ENCODE data around the gene TOLLIP. TPM values are rescaled to one million over a fixed set of nuclear protein-coding genes. Genes with fewer than 3 reads are reported as not detected.
"Not testable (repeated sequence)": the region's sequence is repeated elsewhere in the genome, so short reads cannot be mapped to it uniquely, and the experiment has no call there.

TOLLIP gene
- total RNA-seq, 1 donor from 2014 or later: 49.9 TPM

GRCh38 chr11:1244557-1244956 lies 64.9 kb downstream of the TOLLIP start:
- intact Hi-C loops (cut with DNase I); ATAC-seq (ENCODE audit: poor library complexity); DNase-seq: not testable (repeated sequence)

- intact Hi-C loops (cut with DNase I); ATAC-seq (ENCODE audit: poor library complexity); DNase-seq: not testable (repeated sequence)
Observed at GRCh38 chr11:1243521-1243920, 65.9 kb downstream of the TOLLIP start.

GRCh38 chr11:1242751-1243150 lies 66.7 kb downstream of the TOLLIP start:
- intact Hi-C loops (cut with DNase I); ATAC-seq (ENCODE audit: poor library complexity); DNase-seq: not testable (repeated sequence)

GRCh38 chr11:1242289-1242688 lies 67.1 kb downstream of the TOLLIP start:
- no peak for ATAC-seq (ENCODE audit: poor library complexity)
- intact Hi-C loops (cut with DNase I): no loop called here
- no peak for DNase-seq

- ATAC-seq (ENCODE audit: poor library complexity): no peak
- intact Hi-C loops (cut with DNase I): no loop called here
Observed at GRCh38 chr11:1241706-1242105, 67.7 kb downstream of the TOLLIP start.

GRCh38 chr11:1240771-1241170 lies 68.7 kb downstream of the TOLLIP start:
- ATAC-seq (ENCODE audit: poor library complexity) (no peak), DNase-seq (no peak)
- intact Hi-C loops (cut with DNase I): no loop called here

More at GRCh38 chr11:1241706-1242105, 67.7 kb downstream of the TOLLIP start:
- no peak for DNase-seq

GRCh38 chr11:1239596-1240205 lies 69.7 kb downstream of the TOLLIP start:
- intact Hi-C loops (cut with DNase I): no loop called here
- DNase-seq (no peak), ATAC-seq (ENCODE audit: poor library complexity) (no peak)

GRCh38 chr11:1238767-1239595 lies 70.5 kb downstream of the TOLLIP start:
- intact Hi-C loops (cut with DNase I): no loop called here
- DNase-seq (no peak), ATAC-seq (ENCODE audit: poor library complexity) (peak; percentile 57)

- DNase-seq (no peak), ATAC-seq (ENCODE audit: poor library complexity) (no peak)
- intact Hi-C loops (cut with DNase I): no loop called here
Observed at GRCh38 chr11:1237851-1238250, 71.6 kb downstream of the TOLLIP start.

GRCh38 chr11:1237128-1237580 lies 72.3 kb downstream of the TOLLIP start:
- ATAC-seq (ENCODE audit: poor library complexity) (peak; percentile 21), DNase-seq (peak; percentile 13)
- intact Hi-C loops (cut with DNase I): no loop called here

- intact Hi-C loops (cut with DNase I): no loop called here
- DNase-seq: peak; percentile 39
- no peak for ATAC-seq (ENCODE audit: poor library complexity)
Observed at GRCh38 chr11:1236316-1237127, 72.9 kb downstream of the TOLLIP start.

- peak; percentile 23 for DNase-seq
- no peak for ATAC-seq (ENCODE audit: poor library complexity)
- intact Hi-C loops (cut with DNase I): no loop called here
Observed at GRCh38 chr11:1235901-1236315, 73.5 kb downstream of the TOLLIP start.

GRCh38 chr11:1235306-1235900 lies 74.0 kb downstream of the TOLLIP start:
- DNase-seq (peak; percentile 33), ATAC-seq (ENCODE audit: poor library complexity) (no peak)
- intact Hi-C loops (cut with DNase I): no loop called here

GRCh38 chr11:1234771-1235305 lies 74.6 kb downstream of the TOLLIP start:
- ATAC-seq (ENCODE audit: poor library complexity) (no peak), DNase-seq (no peak)
- intact Hi-C loops (cut with DNase I): no loop called here

- peak; percentile 33 for DNase-seq
- ATAC-seq (ENCODE audit: poor library complexity): no peak
Observed at GRCh38 chr11:1234054-1234720, 75.2 kb downstream of the TOLLIP start.

GRCh38 chr11:1233351-1234053 lies 75.9 kb downstream of the TOLLIP start:
- intact Hi-C loops (cut with DNase I): no loop called here
- no peak for ATAC-seq (ENCODE audit: poor library complexity)

More at GRCh38 chr11:1234054-1234720, 75.2 kb downstream of the TOLLIP start:
- intact Hi-C loops (cut with DNase I): no loop called here

GRCh38 chr11:1232883-1233321 lies 76.5 kb downstream of the TOLLIP start:
- no peak for ATAC-seq (ENCODE audit: poor library complexity)
- intact Hi-C loops (cut with DNase I): no loop called here

More at GRCh38 chr11:1233351-1234053, 75.9 kb downstream of the TOLLIP start:
- DNase-seq: peak; percentile 11

More at GRCh38 chr11:1232883-1233321, 76.5 kb downstream of the TOLLIP start:
- DNase-seq: peak; percentile 20
